ENCODE data around the gene LRRC1. TPM values are rescaled to one million over a fixed set of nuclear protein-coding genes. Genes with fewer than 3 reads are reported as not detected.

The LRRC1 gene
- total and polyA plus RNA-seq, 2 donors (not counting 3 experiments of a cell fraction or from before 2014, with no cell fraction given): 5.6 to 11.7 TPM

DNA sequence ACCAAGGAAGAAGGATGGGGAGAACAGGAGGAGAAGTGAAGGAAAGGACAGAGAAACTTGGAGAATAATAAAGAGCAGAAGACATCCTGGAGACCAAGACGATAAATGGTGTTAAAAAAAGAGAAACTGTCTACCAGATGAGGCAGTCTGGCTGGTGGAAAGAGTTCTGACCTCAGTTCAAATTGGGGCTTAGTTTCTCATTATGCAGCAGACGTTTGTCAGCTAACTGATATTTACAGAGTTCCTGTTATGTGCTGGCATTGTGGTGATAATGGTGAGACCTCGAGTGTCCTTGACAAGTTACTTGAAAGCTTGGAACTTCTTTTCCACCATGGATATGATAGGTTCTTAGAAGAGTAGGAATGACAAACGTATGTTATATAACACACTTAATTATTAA is 142.7 kb downstream of the LRRC1 start:
- ChIA-PET POLR2A (no interaction called here), CTCF (interaction anchor here (0.6 to 1.6 kb wide), 4 partner anchors 19 to 209 kb away, joined by 3 to 7 read pairs (median 4); partner anchors contain the start of gene LRRC1)

More for the DNA sequence above, 142.7 kb downstream of the LRRC1 start:
- Histone ChIP-seq H3K9me1 (replicated peaks; ENCODE audit: control insufficient read depth, extremely low read depth, insufficient read depth, low read length) (no peaks in the 10 kb centered on the region), H3K4me3 (replicated peaks in 1 of 3; ENCODE audit: insufficient read depth in 1 of 3, low read depth in 1 of 3, low read length in 3 of 3) (no peak overlapping the region), H4K20me1 (replicated peaks; ENCODE audit: control insufficient read depth, extremely low read depth, insufficient read depth, low read length) (no peaks in the 10 kb centered on the region), H3K27ac (ENCODE audit: insufficient read depth, low read depth, low read length) (no peak overlapping the region), H3K9ac (replicated peaks; ENCODE audit: extremely low read depth, insufficient read depth, low read length) (no peak overlapping the region), H3K36me3 (ENCODE audit: control insufficient read depth in 2 of 2, extremely low read depth in 1 of 2, insufficient read depth in 2 of 2, low read length in 2 of 2) (no peaks in the 10 kb centered on the region), H3K4me2 (ENCODE audit: insufficient read depth, low read length) (no peak overlapping the region), H3K27me3 (ENCODE audit: control insufficient read depth in 2 of 2, insufficient read depth in 2 of 2, low read length in 2 of 2) (no peaks in the 10 kb centered on the region), H3K9me3 (replicated peaks; ENCODE audit: control insufficient read depth, insufficient read depth, low read length) (no peaks in the 10 kb centered on the region), H2AFZ (ENCODE audit: low read depth, low read length) (no peak overlapping the region), H3K4me1 (ENCODE audit: control insufficient read depth, extremely low read depth, insufficient read depth, low read length) (no peaks in the 10 kb centered on the region), H3K79me2 (ENCODE audit: control insufficient read depth, insufficient read depth, low read length) (no peaks in the 10 kb centered on the region)
- DNase-seq (ENCODE audit: low read depth, low spot score): no peak
- TF ChIP-seq POLR2AphosphoS5 (IDR thresholded peaks at IDR 0.05; ENCODE audit: insufficient read depth, low read depth, low read length) (no peak), JUN (IDR thresholded peaks at IDR 0.05; ENCODE audit: borderline replicate concordance, insufficient read depth, insufficient read length, low read depth) (no peak), POLR2A (IDR thresholded peaks at IDR 0.05; ENCODE audit: low read depth, low read length) (no peak), FOS (IDR thresholded peaks at IDR 0.05; ENCODE audit: borderline replicate concordance, insufficient read depth, low read length) (no peak), MAX (IDR thresholded peaks at IDR 0.05; ENCODE audit: insufficient read depth, insufficient read length) (no peak), MYC (IDR thresholded peaks at IDR 0.05; ENCODE audit: low read depth, low read length) (no peak), EZH2 (IDR thresholded peaks at IDR 0.05; ENCODE audit: borderline replicate concordance, low read depth, low read length, severe bottlenecking) (no peak), GATA2 (IDR thresholded peaks at IDR 0.05; ENCODE audit: insufficient read depth, insufficient read length, low read depth, low read length) (no peak)
- TF ChIP-seq, protein P1, sequence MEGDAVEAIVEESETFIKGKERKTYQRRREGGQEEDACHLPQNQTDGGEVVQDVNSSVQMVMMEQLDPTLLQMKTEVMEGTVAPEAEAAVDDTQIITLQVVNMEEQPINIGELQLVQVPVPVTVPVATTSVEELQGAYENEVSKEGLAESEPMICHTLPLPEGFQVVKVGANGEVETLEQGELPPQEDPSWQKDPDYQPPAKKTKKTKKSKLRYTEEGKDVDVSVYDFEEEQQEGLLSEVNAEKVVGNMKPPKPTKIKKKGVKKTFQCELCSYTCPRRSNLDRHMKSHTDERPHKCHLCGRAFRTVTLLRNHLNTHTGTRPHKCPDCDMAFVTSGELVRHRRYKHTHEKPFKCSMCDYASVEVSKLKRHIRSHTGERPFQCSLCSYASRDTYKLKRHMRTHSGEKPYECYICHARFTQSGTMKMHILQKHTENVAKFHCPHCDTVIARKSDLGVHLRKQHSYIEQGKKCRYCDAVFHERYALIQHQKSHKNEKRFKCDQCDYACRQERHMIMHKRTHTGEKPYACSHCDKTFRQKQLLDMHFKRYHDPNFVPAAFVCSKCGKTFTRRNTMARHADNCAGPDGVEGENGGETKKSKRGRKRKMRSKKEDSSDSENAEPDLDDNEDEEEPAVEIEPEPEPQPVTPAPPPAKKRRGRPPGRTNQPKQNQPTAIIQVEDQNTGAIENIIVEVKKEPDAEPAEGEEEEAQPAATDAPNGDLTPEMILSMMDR (IDR thresholded peaks at IDR 0.05; ENCODE audit: extremely low read depth in 1 of 2, insufficient read depth in 1 of 2, low read depth in 1 of 2, low read length in 2 of 2): no peak
- BruUV-seq (replicated peaks): no TSS peak
- dilution Hi-C loops (cut with MboI; ENCODE audit: extremely low pct_ligation_motif_present, low sequenced_read_pairs): no loop called here
- no peak for FAIRE-seq
- intact Hi-C loops (cut with micrococcal nuclease): no loop called here
